ENCODE results near the gene DTX4. TPM values are rescaled to one million over a fixed set of nuclear protein-coding genes. Genes with fewer than 3 reads are reported as not detected.

Gene DTX4
- total RNA-seq, 1 experiment from 2014 or later, result 4.2 TPM

DNA sequence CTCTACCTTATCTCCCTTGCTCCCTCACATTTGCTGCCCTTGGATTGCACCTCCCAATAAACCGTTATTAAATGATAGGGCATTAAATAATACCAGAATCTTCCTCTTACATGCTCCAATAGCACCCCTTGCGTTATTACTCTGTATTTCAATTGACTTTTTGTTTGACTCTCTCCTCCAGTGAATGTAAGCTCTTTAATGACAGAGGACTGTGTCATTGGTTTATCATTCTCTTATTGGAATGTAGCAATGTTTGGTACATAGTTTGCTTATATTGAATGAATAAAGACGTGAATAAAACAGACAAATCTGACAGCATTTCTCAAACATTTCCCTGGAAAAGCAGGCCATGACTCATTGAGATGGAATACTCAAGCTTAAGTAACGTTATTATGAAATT, 49.5 kb downstream of the DTX4 start:
- no peaks in the 10 kb centered on the region for H3K36me3 Mint-ChIP-seq (ENCODE audit: insufficient read depth, unreplicated experiment)
- H3K9me3 Mint-ChIP-seq (ENCODE audit: unreplicated experiment), result no peaks in the 10 kb centered on the region
- TF ChIP-seq, protein P1, sequence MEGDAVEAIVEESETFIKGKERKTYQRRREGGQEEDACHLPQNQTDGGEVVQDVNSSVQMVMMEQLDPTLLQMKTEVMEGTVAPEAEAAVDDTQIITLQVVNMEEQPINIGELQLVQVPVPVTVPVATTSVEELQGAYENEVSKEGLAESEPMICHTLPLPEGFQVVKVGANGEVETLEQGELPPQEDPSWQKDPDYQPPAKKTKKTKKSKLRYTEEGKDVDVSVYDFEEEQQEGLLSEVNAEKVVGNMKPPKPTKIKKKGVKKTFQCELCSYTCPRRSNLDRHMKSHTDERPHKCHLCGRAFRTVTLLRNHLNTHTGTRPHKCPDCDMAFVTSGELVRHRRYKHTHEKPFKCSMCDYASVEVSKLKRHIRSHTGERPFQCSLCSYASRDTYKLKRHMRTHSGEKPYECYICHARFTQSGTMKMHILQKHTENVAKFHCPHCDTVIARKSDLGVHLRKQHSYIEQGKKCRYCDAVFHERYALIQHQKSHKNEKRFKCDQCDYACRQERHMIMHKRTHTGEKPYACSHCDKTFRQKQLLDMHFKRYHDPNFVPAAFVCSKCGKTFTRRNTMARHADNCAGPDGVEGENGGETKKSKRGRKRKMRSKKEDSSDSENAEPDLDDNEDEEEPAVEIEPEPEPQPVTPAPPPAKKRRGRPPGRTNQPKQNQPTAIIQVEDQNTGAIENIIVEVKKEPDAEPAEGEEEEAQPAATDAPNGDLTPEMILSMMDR (IDR thresholded peaks at IDR 0.05; ENCODE audit: unreplicated experiment), result no peak
- DNase-seq (ENCODE audit: unreplicated experiment), result peak; percentile 68
- H3K4me3 Mint-ChIP-seq (ENCODE audit: unreplicated experiment), result no peak overlapping the region
- H3K27me3 Mint-ChIP-seq (ENCODE audit: insufficient read depth, unreplicated experiment), result peaks cover 15% of the 10 kb centered on the region
- H3K4me1 Mint-ChIP-seq (ENCODE audit: insufficient read depth, unreplicated experiment), result peaks cover 28% of the 10 kb centered on the region
- intact Hi-C loops (cut with micrococcal nuclease), result no loop called here
- CTCF ChIA-PET, result interaction anchor here (1.0 to 3.1 kb wide), 7 partner anchors 12 to 63 kb away, joined by 3 to 11 read pairs (median 4); partner anchors contain the start of gene DTX4
- no peak overlapping the region for H3K27ac Mint-ChIP-seq (ENCODE audit: low read depth, unreplicated experiment)
- no TSS peak for BruUV-seq (replicated peaks)
- POLR2A ChIA-PET, result interaction anchor here (0.6 to 0.9 kb wide), 2 partner anchors 15 to 28 kb away, joined by 3 to 4 read pairs; no protein-coding TSS in a partner anchor

DNA sequence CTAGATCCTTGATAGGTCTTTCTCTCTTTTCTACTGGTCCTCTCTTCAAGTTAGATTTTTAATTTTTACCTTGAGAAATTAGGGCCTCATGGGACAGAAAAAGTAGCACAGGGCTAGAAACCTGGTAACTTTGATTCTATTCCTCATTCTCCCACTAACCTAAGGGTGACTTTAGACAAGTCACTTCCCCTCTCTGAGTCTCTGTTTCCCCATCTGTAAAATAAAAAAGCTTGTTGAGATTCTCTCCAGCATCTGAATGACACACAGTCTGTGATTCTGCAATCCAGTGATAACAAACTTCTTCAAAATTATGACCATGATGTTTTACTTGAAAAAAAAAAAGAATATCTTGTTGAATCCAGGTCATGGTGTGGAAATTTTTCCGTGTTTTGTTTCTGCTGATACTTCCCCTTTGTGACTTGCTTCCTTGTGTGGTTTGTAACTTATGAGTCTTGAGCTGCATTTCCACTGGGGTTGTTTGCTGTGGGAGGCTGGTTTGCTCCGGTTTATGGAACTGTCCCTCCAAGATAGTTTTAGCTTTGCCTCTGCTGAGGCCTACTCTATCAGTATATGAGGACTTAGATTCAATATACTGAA, 50.6 kb downstream of the DTX4 start:
- no peak for DNase-seq (ENCODE audit: unreplicated experiment)
- TF ChIP-seq, protein P1 (IDR thresholded peaks at IDR 0.05; ENCODE audit: unreplicated experiment), result no peak
- no peaks in the 10 kb centered on the region for H3K36me3 Mint-ChIP-seq (ENCODE audit: insufficient read depth, unreplicated experiment)
- peaks cover 17% of the 10 kb centered on the region for H3K4me1 Mint-ChIP-seq (ENCODE audit: insufficient read depth, unreplicated experiment)
- H3K4me3 Mint-ChIP-seq (ENCODE audit: unreplicated experiment), result no peak overlapping the region
- no peak overlapping the region for H3K27ac Mint-ChIP-seq (ENCODE audit: low read depth, unreplicated experiment)
- BruUV-seq (replicated peaks), result no TSS peak
- intact Hi-C loops (cut with micrococcal nuclease), result no loop called here
- POLR2A ChIA-PET, result interaction anchor here (0.7 to 0.9 kb wide), 3 partner anchors 13 to 228 kb away, joined by 3 to 4 read pairs (median 3); no protein-coding TSS in a partner anchor
- CTCF ChIA-PET, result interaction anchor here (0.7 to 3.1 kb wide), 10 partner anchors 11 to 1342 kb away, joined by 3 to 11 read pairs (median 4); partner anchors contain the start of gene DTX4
- H3K27me3 Mint-ChIP-seq (ENCODE audit: insufficient read depth, unreplicated experiment), result peaks cover 10% of the 10 kb centered on the region
- H3K9me3 Mint-ChIP-seq (ENCODE audit: unreplicated experiment), result no peaks in the 10 kb centered on the region

DNA sequence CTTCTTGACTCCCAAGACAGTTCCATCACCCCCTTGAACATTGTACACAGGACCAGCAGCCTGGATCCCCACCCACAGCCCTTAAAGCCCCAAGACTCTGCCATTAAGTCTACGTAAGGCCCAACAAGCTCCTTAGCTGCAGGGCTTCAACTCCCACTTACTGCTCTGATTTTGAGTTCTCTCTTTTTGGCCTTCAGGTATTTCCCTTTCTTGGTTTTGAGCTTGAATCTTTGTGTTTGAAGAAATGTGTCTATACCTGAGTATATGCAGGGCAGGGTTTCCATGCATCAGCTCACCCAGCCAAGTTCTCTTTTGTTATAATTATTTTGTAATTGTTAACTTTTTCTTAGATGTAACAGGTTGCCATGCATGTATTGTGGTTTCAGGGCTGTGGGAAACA, 51.2 kb downstream of the DTX4 start:
- TF ChIP-seq, protein P1 (IDR thresholded peaks at IDR 0.05; ENCODE audit: unreplicated experiment), result no peak
- ChIA-PET CTCF (interaction anchor here (0.7 to 3.1 kb wide), 11 partner anchors 10 to 1342 kb away, joined by 3 to 11 read pairs (median 4); partner anchors contain the start of gene DTX4), POLR2A (interaction anchor here (0.6 to 0.9 kb wide), 3 partner anchors 50 to 228 kb away, joined by 3 read pairs; no protein-coding TSS in a partner anchor)
- H3K4me1 Mint-ChIP-seq (ENCODE audit: insufficient read depth, unreplicated experiment), result peaks cover 17% of the 10 kb centered on the region
- no peak overlapping the region for H3K4me3 Mint-ChIP-seq (ENCODE audit: unreplicated experiment)
- DNase-seq (ENCODE audit: unreplicated experiment), result no peak
- intact Hi-C loops (cut with micrococcal nuclease), result no loop called here
- peaks cover 4% of the 10 kb centered on the region for H3K27me3 Mint-ChIP-seq (ENCODE audit: insufficient read depth, unreplicated experiment)
- no peaks in the 10 kb centered on the region for H3K36me3 Mint-ChIP-seq (ENCODE audit: insufficient read depth, unreplicated experiment)
- no TSS peak for BruUV-seq (replicated peaks)
- no peak overlapping the region for H3K27ac Mint-ChIP-seq (ENCODE audit: low read depth, unreplicated experiment)
- no peaks in the 10 kb centered on the region for H3K9me3 Mint-ChIP-seq (ENCODE audit: unreplicated experiment)

DNA sequence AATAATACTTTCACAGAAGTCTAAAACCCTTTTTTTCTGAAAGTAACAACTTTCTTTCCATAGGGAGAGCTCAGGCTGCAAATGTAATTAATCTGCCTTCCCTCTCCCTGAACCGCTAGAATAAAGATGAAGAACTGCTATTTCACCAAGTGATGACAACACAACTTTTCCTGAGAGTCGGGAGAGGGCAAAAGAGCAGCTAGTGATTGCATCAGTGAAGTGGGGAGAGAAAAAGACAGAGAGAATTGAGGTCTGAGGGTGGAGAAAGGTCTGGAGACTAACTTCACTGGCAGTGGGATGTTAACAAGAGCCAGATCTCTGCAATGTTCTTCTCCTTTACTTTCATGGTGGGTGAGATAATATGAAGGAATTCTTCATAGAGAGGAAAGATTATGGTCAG, 51.7 kb downstream of the DTX4 start:
- Mint-ChIP-seq H3K4me1 (ENCODE audit: insufficient read depth, unreplicated experiment) (peaks cover 17% of the 10 kb centered on the region), H3K27ac (ENCODE audit: low read depth, unreplicated experiment) (no peak overlapping the region), H3K27me3 (ENCODE audit: insufficient read depth, unreplicated experiment) (no peaks in the 10 kb centered on the region), H3K36me3 (ENCODE audit: insufficient read depth, unreplicated experiment) (no peaks in the 10 kb centered on the region), H3K9me3 (ENCODE audit: unreplicated experiment) (no peaks in the 10 kb centered on the region), H3K4me3 (ENCODE audit: unreplicated experiment) (no peak overlapping the region)
- BruUV-seq (replicated peaks), result no TSS peak
- TF ChIP-seq, protein P1 (IDR thresholded peaks at IDR 0.05; ENCODE audit: unreplicated experiment), result no peak
- intact Hi-C loops (cut with micrococcal nuclease), result no loop called here
- ChIA-PET POLR2A (interaction anchor here (0.6 kb wide), 1 partner anchor 206 kb away, joined by 3 read pairs; no protein-coding TSS in a partner anchor), CTCF (interaction anchor here (0.7 to 3.1 kb wide), 8 partner anchors 9 to 207 kb away, joined by 3 to 11 read pairs (median 4); partner anchors contain the start of gene DTX4)
- no peak for DNase-seq (ENCODE audit: unreplicated experiment)
